HG02870 (cell line): Measurements from ENCODE around the gene IGFLR1.
"Not testable (repeated sequence)": the region's sequence is repeated elsewhere in the genome, so short reads cannot be mapped to it uniquely, and the experiment has no call there.

Experiments
- ATAC-seq: cut with Tn5 transposase; IDR thresholded peaks from one replicate; pipeline ENCODE4 v1.9.1; 2021; ENCODE audit warnings: mild to moderate bottlenecking, moderate library complexity; ENCODE audit not compliant: unreplicated experiment

IGFLR1 gene

DNA sequence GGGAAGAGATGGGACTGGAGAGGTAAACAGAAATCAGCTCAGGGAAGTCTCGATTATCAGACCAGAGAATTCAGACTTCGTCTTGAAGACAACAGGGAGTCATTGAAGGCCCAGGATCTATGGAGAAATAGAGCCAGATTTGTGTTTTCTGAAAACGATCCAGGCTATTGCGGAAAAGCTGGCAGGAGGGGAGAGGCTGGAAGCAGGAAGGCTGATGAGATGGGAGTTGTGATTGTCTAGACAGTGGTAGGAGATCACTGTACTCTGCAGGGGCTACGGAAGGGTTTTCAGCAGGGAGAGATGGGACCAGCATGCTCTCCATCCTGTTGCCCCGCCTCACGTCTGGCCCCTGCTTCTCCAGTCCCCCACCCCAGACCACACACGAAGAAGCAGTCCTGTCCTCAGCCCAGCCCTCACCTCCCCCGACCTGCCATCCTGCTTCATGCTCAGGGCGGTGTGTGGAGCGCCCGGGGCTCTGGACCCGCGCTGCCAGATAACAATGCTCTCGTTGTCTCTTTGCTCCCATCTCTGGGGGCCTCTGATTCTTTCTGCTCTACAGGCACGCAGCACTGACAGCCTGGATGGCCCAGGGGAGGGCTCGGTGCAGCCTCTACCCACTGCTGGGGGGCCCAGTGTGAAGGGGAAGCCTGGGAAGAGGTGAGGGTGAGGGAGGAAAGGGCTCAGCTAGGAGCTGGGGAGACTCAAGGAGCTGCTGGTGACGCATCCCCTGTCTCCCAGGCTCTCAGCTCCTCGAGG is 35.0 kb upstream of the IGFLR1 start:
- ATAC-seq: no peak

DNA sequence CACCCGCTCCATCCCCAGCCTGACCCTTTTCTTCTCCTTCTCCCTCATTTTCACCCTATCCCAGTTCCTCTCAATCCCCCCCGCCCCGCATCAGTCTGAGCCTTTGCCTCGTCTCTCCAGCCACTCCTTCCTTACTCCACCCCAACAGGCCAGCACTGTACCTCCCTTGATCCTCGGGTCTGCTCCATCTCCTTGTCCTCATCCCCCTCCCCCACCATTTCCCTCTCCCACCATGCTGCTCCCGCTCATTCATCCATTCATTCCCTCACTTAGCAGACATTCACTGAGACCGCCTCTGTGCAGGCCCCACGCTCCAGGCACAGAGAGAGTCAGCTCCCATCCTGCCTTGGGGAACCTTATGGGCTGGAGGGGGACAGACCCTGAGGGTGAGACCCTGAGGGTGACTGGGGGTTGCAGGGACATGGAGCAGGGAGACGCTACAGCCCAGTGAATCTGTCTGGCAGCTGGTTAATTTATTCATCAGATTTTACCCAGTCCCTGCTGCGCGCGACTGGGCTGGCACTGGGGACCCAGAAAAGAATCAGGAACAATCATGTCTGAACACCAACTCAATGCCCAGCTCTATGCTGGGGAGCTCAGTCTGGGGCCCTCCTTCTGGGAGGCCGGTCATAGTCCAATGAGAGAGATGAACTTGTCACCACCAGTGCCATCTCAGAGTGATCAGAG is 34.0 kb upstream of the IGFLR1 start:
- ATAC-seq: no peak

DNA sequence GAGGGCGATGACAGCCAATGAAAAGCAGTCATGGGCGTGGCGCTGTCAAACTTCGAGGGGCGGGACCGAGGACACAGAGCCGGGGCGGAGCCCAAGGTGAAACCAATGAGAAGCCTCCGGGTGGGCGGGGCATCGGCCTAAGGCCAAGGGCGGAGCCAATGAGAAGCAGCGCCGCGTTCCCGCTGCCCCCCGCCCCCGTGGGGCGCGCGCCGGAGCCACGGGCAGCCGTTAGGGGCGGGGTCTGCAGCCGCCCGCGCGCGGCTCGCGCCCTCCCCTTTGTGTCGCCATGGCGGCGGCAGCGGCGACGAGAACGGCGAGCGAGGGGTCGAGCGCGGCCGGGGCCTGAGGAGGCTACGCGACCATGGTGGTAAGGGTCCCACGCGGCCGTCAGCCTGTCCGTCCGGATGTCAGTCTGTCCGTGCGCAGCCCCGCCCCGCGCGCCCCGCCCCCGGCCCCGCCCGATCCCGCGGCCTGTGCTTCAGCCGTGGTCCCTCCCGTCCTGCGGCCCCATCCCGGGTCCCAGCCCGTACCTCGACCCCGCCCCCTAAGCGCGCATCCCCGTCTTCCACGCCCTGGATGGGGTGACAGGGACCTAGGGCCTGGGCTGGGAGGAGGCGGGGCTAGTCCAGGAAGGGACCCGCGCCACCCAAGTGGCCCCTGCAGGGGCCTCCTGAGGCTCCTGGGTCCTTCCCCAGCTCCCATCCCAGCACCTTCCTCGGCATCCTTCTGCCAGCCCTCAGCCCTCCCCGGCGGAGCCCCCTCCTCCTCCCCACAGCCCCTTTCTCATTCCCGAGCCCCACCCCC is 33.2 kb upstream of the IGFLR1 start, which contains the start of gene ARHGAP33:
Gene ARHGAP33, plus strand, starts transcription at position 267 of the 804 bp plus-strand sequence. Its CDS starts 95 bp downstream, at position 362.
- ATAC-seq: peak; percentile 93

DNA sequence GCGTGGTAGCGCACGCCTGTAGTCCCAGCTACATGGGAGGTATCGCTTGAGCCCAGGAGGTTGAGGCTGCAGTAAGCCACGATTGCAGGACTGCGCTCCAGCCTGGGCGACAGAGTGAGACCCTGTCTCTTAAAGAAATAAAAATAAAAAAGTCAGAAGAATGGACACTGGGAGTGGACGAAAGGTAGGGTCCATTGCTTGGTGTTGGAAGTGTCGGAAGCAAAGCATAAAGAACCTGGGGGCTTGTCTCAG is 32.7 kb upstream of the IGFLR1 start:
- ATAC-seq: no peak

DNA sequence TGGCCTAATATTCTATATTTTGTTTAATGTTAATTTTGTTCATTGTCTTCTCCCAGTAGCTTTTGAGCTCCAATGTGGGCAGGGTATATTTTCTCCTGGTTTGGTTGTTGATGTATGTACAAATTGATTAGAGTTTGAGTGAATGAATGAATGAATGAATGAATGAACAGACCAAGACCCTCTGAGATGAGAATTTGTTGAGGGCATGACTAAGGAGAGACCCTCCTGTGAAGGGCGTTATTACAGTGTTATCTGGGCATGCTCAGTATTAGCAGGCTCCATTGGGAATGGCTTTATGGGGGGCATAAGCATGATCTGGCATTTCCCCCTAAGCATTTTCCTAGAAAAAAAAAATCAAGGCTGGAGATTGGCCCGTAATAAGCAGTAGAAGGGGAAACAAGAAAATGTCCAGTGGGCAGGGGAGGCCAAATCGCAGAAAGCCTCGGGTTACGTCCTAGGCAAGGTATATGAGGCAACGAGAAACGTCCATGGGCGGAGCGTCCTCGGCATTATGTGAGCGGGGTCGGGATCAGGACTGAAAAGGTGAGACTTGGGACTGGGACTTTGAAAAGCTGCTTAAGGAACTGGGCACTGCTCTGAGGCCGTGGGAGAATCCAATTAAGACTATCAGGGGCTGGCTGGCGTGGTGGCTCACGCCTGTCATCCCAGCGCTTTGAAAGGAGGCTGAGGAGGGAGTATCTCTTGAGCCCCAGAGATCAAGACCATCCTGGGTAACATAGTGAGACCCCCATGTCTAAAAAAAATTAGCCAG is 32.2 kb upstream of the IGFLR1 start:
- no peak for ATAC-seq

DNA sequence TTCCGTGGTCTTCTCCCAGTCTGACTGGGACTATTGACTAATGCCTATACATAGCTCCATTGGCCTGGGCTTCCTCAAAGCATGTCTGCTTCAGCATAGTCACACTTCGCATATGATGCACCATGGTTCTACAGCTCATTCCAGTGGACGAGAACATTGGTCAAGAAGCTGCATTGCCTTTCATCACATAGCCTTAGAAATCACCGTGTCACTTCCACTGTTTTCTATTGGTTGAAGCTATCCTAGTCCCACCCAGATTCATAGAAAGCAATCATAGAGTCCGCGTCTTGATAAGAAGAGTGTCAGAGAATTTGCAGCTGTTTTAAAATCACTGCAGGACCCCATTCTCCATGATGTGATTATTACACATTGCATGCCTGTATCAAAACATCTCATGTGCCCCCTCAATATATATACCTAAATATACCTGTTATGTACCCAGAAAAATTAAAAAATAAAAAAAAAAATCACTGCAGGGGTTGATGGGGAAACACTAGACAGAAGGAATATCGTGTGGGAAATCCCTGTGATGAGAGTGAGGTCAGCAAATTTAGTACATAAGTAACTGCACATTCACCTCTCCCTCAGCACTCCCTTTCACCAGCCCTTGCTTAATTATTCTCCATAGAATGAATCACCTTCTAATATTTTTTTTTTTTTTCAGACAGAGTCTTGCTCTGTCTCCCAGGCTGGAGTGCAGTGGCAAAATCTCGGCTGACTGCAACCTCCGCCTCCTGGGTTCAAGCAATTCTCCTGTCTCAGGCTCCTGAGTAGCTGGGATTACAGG is 31.0 kb upstream of the IGFLR1 start:
- no peak for ATAC-seq

DNA sequence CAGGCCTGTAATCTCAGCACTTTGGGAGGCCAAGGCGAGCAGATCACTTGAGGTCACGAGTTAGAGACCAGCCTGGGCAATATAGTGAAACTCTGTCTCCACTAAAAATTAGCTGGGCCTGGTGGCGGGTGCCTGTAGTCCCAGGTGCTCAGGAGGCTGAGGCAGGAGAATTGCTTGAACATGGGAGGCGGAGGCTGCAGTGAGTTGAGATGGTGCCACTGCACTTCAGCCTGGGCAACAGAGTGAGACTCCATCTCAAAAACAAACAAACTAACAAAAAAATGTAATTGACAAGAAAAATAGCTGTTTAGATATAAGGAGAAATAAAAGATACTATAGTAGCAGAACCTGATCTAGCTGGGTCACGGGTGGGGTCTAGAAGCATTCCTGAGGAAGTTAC is 30.1 kb upstream of the IGFLR1 start:
- ATAC-seq: not testable (repeated sequence)

DNA sequence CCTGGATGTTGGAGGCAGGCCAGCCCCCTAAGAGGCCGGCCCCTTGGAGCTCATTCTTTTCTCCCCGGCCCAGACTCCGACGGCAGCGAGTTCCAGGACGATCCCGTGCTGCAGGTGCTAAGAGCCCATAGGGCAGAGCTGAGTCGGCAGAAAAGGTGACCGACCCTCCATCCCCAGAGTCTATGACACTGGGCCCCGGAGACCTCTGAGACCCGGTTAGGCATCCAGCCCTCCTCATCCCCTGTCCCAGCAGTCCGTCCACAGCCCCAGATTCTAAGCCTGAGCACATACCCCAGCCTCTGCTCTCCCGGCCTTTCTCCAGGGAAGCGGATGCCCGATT is 25.8 kb upstream of the IGFLR1 start:
- ATAC-seq: no peak

DNA sequence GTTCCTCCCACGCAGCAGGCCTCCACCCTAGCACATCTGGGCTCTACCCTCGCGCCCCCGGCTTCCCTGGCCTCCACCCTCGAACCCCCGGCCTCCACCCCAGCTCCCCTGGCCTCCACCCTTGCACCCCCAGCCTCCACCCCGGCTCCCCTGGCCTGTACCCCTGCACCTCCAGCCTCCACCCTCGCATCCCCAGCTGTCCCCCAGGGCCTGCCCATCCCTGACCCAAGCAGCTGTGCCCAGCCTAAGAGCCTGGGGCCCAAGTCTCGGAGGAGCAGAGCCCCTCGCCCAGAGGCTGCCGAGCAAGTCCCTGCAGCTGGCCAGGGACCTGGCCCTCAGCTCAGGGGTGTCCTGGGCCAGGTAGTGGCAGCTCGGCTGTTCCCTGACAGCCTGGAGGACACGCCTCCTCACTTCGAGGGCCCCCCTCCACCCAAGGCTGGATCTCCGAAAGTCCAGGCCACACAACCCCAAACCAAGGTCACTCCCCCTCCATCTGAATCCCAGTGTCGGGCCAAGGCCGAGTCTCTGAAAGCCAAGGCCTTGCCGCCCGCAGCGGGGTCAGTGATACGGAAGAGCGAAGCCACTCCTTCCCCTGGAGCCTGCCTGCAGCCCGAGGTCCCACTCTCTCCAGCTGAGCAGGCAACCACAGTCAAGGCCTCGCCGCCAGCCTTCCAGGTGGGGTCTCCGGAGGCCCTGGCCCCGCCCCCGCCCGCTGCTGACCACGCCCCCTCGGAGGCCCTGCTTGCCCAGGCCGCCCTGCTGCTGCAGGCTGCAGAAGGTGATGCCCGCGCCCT is 25.2 kb upstream of the IGFLR1 start:
- ATAC-seq: no peak

DNA sequence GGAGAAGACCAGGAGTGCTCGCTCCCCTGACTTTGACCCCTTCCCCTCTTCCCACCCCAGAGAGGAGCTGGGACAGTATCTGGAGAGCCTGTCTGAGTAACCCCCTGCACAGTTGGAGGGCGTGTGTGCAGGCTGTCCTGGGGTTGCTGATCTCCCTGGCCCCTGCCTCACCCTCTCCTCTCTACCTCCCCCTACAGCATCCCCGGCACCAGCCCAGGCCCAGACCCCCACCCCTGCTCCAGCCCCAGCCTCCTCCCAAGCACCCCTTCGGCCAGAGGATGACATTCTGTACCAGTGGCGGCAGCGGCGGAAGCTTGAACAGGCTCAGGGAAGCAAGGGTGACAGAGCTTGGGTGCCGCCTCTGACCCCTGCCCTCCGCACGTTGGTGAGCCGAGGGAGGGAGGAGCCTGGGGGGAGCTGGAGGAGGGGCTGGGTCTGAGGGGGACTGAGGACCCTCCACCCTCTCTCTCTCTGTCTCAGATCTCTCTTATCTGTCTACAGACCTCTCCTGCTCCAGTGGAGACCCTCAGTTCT is 24.4 kb upstream of the IGFLR1 start:
- no peak for ATAC-seq

DNA sequence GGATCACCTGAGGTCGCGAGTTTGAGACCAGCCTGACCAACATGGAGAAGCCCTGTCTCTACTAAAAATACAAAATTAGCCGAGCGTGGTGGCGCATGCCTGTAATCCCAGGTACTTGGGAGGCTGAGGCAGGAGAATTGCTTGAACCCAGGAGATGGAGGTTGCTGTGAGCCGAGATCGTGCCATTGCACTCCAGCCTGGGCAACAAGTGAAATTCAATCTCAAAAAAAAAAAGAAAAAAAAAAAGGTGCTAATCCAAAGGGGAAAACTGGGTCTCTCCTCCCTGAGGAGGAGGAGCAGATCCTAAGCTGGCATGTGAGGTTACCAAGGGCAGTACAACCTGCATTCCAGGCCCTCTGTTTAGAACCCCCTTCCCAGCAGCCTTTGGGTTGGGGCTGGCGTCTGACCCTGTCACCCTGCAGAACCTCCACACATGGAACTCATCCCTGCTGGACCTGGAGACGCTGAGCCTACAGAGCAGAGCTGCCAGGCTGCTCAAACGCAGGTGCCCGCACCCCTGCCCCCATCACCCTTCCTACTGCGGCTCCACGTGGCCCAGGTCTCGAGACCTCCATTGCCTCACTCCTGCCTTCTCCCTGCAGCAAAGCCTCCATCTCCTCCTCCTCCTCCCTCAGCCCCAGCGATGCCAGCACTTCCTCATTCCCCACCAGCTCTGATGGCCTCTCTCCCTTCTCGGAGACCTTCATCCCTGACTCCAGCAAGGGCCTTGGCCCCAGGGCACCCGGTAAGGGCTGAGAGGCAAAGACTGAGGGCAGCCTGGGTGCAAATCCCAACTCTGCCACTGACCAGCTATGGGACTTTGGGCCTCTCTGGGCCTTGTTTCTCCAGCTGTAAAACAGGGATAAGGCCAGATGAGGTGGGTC is 22.4 kb upstream of the IGFLR1 start:
- ATAC-seq: no peak

DNA sequence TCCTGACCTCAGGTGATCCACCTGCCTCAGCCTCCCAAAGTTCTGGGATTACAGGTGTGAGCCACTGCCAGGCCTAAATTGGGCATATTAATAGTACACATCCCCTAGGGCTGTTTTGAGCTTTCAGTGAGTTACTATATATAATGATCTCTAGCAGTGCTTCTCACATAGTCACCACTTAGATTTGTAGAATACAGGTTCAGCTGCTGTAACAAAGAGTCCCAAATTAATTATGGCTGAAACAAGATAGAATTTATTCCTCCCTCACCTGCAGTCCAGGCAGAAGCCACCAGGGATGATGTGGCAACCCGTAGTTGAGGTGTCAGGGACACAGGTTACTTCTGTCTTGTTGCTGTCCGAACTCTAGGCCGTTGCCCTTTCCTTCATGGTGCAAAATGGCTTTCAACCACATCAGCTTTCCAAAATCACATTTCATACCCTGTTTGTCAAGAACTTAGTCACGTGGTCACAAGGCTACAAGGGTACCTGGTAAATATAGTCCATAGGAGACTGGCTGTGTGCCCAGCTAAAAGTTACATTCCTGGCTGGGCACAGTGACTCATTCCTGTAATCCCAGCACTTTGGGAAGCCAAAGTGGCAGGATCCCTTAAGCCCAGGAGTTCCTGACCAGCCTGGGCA is 18.6 kb upstream of the IGFLR1 start:
- no peak for ATAC-seq

DNA sequence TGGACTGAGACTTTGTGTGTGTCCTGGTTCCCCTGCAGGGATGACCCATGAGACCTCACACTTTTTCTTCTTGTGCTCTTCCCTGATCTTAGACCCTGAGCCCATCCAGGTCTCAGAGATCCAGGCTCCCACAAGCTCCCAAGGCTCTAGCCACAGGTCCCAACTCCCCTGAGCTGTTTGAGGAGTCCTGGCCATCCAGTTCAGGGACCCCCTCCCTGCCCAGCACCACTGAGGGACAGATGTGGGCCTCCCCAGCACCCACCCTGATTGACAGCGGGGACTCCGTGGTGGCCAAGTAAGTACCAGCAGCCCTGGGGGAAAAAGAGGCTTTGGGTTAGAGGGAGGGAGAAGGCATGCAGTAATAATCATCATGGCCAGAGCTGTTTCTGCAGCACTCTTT is 17.4 kb upstream of the IGFLR1 start:
- ATAC-seq: no peak

DNA sequence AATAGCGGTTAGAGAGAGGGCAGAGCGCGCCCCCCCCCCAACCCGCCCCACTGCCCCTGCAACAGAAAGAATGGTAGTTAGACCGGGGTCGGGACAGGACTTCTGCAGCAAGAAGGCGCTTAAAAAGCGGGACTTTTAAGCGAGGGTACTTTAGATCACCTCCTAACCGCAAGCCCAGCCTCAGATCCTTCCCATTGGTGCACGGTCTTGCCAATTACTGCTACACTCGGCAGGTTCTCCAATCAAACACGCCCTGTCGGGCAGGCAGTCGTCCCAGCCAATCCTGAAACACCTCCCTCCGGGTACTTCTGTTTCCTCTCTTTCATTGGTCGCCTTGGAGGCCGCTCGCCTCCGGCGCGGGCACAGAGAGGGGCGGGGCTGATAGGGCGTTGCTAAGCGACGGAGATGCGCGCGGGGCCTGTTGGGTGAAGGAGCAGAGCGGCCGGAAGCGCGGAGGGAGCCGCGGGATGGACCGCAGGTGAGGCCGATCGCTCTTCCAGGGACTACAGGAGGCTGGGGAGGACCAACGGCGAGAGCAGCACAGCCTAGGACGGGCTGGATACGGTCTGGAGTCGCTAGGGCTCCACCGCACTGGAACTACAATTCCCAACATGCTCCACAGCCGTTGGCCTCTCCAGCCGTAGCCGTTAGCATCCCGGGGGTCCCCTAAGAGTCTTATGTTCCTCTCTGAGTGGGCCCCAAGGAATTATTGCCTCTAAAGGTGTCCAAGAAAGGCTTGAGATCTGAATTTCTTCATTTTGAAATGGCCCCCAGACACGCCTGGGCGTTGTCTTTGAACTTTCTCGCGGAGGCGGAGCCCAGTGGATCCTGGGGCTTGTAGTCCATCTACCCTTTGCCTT is 15.7 kb upstream of the IGFLR1 start, which contains the start of gene PROSER3:
Gene PROSER3, plus strand, starts transcription at position 428 of the 860 bp plus-strand sequence. Its CDS starts 40 bp downstream, at position 468.
- ATAC-seq: peak; percentile 96

DNA sequence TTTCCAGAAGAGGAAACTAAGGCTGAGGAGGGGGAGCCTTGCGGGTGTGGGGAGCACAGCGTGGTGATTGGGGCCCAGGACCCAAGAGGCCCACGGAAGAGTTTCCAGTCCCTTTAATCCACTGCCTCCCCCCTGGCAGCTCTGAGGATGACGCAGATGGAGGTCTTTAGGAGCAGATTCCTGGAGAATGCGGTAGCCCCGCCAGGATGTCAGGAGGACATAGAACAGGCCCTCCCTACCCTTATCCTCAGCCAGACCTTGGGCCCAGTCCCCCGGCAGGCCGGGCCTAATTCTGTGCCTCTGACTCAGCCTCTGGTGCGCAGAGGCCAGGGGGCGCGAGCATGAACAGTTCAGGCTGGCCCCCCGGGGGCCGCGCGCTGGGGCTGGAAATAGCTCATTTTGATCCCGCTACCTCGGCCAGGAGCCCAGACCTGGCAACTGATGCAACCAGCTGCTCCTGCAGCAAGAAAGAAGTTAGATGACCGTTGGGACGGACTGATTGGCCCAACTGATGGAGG is 15.0 kb upstream of the IGFLR1 start:
- no peak for ATAC-seq

DNA sequence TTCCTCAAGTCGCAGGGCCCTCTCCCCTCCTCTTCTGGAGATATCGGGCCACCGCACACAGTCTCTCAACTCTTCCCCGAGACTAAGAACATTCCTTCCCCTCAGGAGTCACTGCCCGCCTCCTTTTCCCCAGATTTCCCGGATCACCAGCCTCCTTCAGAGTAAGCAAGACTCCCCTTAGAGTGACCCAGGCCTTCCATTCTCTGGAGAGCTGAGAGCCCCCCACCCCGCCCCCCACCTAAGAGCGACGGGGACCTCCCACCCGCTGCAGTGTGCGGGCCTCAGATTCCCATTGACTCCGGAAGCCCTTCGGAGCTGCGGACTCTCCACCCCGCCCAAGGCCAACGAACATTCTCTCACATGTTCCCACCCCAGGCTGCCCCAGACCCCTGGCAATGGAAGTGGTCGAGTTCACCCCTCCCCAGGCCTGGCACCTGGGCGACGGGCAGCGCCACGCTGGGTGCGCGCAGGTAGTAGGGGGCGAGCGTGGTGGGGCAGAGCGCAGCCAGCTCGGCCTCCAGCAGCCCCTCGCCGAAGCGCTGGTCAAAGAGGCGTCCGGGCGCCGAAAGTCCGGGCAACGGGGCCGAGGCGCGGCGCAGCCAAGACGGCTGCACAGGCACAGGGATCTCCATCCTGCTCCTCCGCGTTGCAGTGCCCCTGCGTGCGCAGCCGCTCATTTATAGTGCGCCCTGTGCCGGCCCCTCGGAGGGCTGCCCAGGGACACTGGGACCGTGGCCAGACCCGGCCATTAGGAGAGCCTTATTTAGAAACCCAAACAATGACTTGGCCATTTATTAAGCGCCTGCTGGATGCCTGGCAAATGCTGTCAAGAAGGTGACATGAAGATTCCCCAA is 14.4 kb upstream of the IGFLR1 start, which contains the start of gene HSPB6:
Gene HSPB6, minus strand, starts transcription at position 653 of the 854 bp plus-strand sequence. Its CDS starts 21 bp downstream, at position 632.
- ATAC-seq: no peak
